HuH-7 (cell line): ENCODE measurements around the gene NUDCD3.

Source experiments
- DNase-seq: peaks from one replicate; pipeline ENCODE4 v3.0.0; 2011; ENCODE audit warnings: low spot score

NUDCD3 gene

GRCh38 chr7:44353668-44354067 lies 136.8 kb downstream of the NUDCD3 start:
- DNase-seq, result no peak

GRCh38 chr7:44348851-44349781 lies 141.3 kb downstream of the NUDCD3 start:
- no peak for DNase-seq

GRCh38 chr7:44348300-44348699 lies 142.2 kb downstream of the NUDCD3 start:
- DNase-seq, result no peak

- DNase-seq, result no peak
Observed at GRCh38 chr7:44347546-44348114, 142.8 kb downstream of the NUDCD3 start.

- DNase-seq, result no peak
Observed at GRCh38 chr7:44346063-44346462, 144.4 kb downstream of the NUDCD3 start.

- DNase-seq, result no peak
Observed at GRCh38 chr7:44341401-44341800, 149.1 kb downstream of the NUDCD3 start.

GRCh38 chr7:44338600-44338999 lies 151.9 kb downstream of the NUDCD3 start:
- no peak for DNase-seq

- DNase-seq, result no peak
Observed at GRCh38 chr7:44336491-44336890, 154.0 kb downstream of the NUDCD3 start.

- no peak for DNase-seq
Observed at GRCh38 chr7:44335184-44335583, 155.3 kb downstream of the NUDCD3 start.

GRCh38 chr7:44334734-44335097 lies 155.7 kb downstream of the NUDCD3 start:
- no peak for DNase-seq

- no peak for DNase-seq
Observed at GRCh38 chr7:44333911-44334733, 156.3 kb downstream of the NUDCD3 start.

GRCh38 chr7:44331682-44332081 lies 158.8 kb downstream of the NUDCD3 start:
- no peak for DNase-seq

GRCh38 chr7:44330331-44330730 lies 160.1 kb downstream of the NUDCD3 start:
- no peak for DNase-seq

- no peak for DNase-seq
Observed at GRCh38 chr7:44329888-44330287, 160.6 kb downstream of the NUDCD3 start.
